Right renal pelvis (tissue), 4 donors: Measurements from ENCODE around the gene HOXD9. TPM values are rescaled to one million over a fixed set of nuclear protein-coding genes. Genes with fewer than 3 reads are reported as not detected.
A peak's percentile ranks its signal among the peaks of the same experiment; 100 is the strongest.

ENCODE experiments used
- DNase-seq, 4 donors: peaks; one replicate each; pipeline ENCODE4 v3.0.0-alpha.2; 2013; ENCODE audit warnings: low read depth in 4 of 4, low spot score in 3 of 4, missing footprints in 1 of 4
- polyA plus RNA-seq, 4 donors: library from polyadenylated mRNA; unstranded; fragments of 120-200 nt; gene quantifications; one replicate each; pipeline ENCODE4 v1.2.1, GENCODE V29; 2013; ENCODE audit not compliant: insufficient read length in 4 of 4

HOXD9 gene
- polyA plus RNA-seq, 4 donors: 70.9 to 86.4 (median 74.0) TPM

GRCh38 chr2:176123411-176124109 is 1.0 kb downstream of the HOXD9 start:
- no peak for DNase-seq

- no peak for DNase-seq
These were observed 1.8 kb downstream of the HOXD9 start for GRCh38 chr2:176124110-176124946.

GRCh38 chr2:176124947-176125771 is 2.6 kb downstream of the HOXD9 start:
- no peak for DNase-seq

- DNase-seq: no peak
These were observed 3.2 kb downstream of the HOXD9 start for GRCh38 chr2:176125772-176126054.

- no peak for DNase-seq
These were observed 4.6 kb downstream of the HOXD9 start for GRCh38 chr2:176126929-176127773.

- no peak for DNase-seq
These were observed 5.2 kb downstream of the HOXD9 start for GRCh38 chr2:176127774-176128072.

GRCh38 chr2:176128172-176128981 is 5.9 kb downstream of the HOXD9 start:
- DNase-seq: no peak

GRCh38 chr2:176128982-176129796 is 6.7 kb downstream of the HOXD9 start, which contains the start of gene HOXD8:
TSS of gene HOXD8 (plus strand) at chr2:176129705. CDS start at chr2:176130367, 662 bp downstream.
- DNase-seq: no peak

GRCh38 chr2:176129813-176130146 is 7.3 kb downstream of the HOXD9 start:
- DNase-seq: no peak

- peak in 2 of 4 donors; percentile 81 to 91 for DNase-seq
These were observed 7.8 kb downstream of the HOXD9 start for GRCh38 chr2:176130147-176130956.

GRCh38 chr2:176130957-176131847 is 8.7 kb downstream of the HOXD9 start:
- DNase-seq: no peak

- DNase-seq: no peak
These were observed 9.3 kb downstream of the HOXD9 start for GRCh38 chr2:176131848-176132158.

- DNase-seq: no peak
These were observed 10.0 kb downstream of the HOXD9 start for GRCh38 chr2:176132205-176133171.

GRCh38 chr2:176133389-176133788 is 10.9 kb downstream of the HOXD9 start:
- no peak for DNase-seq

- DNase-seq: no peak
These were observed 11.5 kb downstream of the HOXD9 start for GRCh38 chr2:176134035-176134434.

GRCh38 chr2:176135035-176135440 is 12.5 kb downstream of the HOXD9 start:
- no peak for DNase-seq
